RWPE1 (cell line): ENCODE measurements around the gene ISX.

Experiments
- CTCF ChIA-PET: fragments of 350-600 bp; sonication (Branson Sonifier 250); formaldehyde crosslinking; extraction: SDS; loops from one replicate; lab custom pipeline; 2021; lab: Yijun Ruan, JAX
- POLR2A ChIA-PET: fragments of 400-600 bp; formaldehyde crosslinking; extraction: SDS; loops from one replicate; lab custom pipeline; 2020; ENCODE audit warnings: antibody characterized with exemption; ENCODE audit not compliant: low non-redundant PET; lab: Yijun Ruan, JAX
- DNase-seq: peaks from one replicate; pipeline ENCODE4 v3.0.0; 2012; ENCODE audit warnings: low spot score
- H3K27ac ChIP-seq: fragments of 450-650 bp; 2 replicates; pipeline ENCODE4 v1.5.1; 2017
- TF ChIP-seq, protein P1 (sequence below): fragments of 450-650 bp; conservative IDR thresholded peaks from 2 replicates; pipeline ENCODE4 v1.5.1; 2017; ENCODE audit warnings: low read depth, mild to moderate bottlenecking

Gene ISX

DNA sequence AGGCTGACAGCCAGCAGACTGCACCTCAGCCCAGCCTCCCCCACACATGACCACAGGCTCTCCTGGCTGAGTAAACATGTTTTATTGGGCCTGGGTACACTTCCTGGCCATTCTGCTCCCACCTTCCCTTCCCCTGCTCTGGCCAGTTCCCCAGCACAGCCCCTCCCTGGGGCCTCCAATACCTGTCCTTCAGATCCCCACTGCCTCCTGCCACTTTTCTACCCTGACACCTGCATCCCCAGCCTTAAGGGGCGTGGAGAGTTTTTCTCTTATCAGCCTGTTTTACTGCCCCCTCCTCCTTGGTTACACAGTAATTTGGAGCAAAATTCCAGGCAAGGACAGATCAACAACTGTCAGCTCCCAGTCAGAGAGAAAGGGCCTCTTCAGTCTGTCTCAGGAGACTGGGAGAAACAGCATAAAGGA is at the start of gene ISX:
TSS of gene ISX (plus strand) at position 363 of the 423 bp plus-strand sequence. CDS start 930 bp downstream, outside the sequence.
- ChIA-PET CTCF (no interaction called here), POLR2A (no interaction called here)

DNA sequence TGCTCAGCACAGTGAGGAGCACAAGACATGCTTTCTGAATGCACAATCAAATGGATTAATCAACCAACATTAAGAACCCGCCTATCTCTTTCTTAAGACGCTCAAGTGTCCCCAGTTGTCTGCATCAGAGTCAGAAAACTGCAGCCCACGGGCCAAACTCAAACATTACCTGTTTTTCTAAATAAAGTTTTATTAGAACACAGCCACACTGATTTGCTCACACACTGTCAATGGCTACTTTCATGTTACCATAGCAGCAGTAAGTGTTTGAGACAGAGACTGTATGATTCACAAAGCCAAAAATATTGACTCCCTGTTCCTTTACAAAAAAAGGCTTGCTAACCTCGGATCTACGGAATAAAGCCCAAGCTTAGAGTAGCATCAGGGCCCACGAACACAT is 49.0 kb upstream of the ISX start:
- TF ChIP-seq, protein P1, sequence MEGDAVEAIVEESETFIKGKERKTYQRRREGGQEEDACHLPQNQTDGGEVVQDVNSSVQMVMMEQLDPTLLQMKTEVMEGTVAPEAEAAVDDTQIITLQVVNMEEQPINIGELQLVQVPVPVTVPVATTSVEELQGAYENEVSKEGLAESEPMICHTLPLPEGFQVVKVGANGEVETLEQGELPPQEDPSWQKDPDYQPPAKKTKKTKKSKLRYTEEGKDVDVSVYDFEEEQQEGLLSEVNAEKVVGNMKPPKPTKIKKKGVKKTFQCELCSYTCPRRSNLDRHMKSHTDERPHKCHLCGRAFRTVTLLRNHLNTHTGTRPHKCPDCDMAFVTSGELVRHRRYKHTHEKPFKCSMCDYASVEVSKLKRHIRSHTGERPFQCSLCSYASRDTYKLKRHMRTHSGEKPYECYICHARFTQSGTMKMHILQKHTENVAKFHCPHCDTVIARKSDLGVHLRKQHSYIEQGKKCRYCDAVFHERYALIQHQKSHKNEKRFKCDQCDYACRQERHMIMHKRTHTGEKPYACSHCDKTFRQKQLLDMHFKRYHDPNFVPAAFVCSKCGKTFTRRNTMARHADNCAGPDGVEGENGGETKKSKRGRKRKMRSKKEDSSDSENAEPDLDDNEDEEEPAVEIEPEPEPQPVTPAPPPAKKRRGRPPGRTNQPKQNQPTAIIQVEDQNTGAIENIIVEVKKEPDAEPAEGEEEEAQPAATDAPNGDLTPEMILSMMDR: no peak
- no peak for DNase-seq
- POLR2A ChIA-PET: no interaction called here
- CTCF ChIA-PET: no interaction called here
- H3K27ac ChIP-seq: no peak overlapping the region

More for the DNA sequence above, at the start of gene ISX:
- H3K27ac ChIP-seq: no peak within 1 kb of the TSS
- TF ChIP-seq, protein P1: no peak
- no peak for DNase-seq

DNA sequence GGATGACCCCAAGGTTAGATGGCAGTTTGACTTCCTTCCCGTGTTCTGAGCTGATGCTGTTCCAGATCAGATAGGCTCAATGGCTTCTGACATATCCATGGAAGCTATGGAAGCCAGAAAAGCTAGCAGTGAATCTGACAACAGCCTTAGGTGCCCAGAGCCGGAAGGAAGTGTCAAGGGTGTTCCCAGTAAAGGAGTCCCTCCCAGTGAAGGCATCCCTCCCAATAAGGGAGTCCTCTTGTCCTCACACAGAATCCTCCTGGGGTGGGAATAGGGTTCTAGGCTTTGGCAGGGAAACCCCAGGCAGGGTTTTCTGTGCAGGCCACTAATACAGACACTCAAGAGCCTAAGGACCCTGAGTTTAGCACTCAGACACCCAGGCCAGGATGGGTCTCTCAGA is 47.0 kb upstream of the ISX start:
- DNase-seq: no peak
- H3K27ac ChIP-seq: no peak overlapping the region
- CTCF ChIA-PET: no interaction called here
- TF ChIP-seq, protein P1: no peak
- POLR2A ChIA-PET: interaction anchor here (0.5 kb wide), 1 partner anchor 1715 kb away, joined by 3 read pairs; no protein-coding TSS in a partner anchor

DNA sequence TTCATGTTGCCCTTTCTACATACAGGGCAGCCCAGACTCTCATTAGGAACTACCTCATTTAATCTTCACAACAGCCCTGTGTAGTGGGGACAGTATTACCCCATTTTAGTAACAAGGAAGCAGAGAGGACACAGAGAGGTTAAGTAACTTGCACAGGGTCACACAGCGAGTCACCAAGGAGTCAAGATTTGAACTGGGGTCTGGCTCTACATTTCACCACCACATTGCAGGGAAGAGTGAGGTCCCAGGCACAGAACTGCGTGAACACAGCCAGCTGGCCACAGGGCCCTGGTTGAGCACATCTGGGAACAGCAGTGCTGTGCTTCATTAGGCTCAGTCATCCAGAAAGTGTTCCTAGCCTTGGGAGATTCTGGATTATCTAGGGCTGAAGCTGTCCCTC is 45.4 kb upstream of the ISX start:
- TF ChIP-seq, protein P1: no peak
- DNase-seq: no peak
- H3K27ac ChIP-seq: no peak overlapping the region
- POLR2A ChIA-PET: no interaction called here
- CTCF ChIA-PET: no interaction called here

DNA sequence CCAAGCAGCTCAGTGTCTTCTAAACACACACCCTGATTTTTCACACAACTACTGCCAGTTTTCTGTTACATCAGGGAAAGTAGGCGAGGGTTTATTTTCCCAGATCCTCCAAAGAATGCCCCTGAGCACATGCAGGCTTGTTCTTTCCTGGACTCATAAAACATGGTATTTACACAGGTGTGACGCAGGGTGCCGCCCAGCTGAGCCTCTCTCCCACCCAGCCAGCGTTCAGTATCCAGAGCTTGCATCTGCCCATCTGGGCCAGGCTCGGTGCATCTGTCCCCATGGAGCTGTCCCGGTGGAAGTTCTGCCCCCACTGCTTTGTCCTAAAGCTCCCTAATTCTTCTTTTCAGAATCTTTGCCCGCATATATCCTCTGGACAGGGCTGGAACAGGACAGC is 44.8 kb upstream of the ISX start:
- no peak overlapping the region for H3K27ac ChIP-seq
- ChIA-PET POLR2A (no interaction called here), CTCF (no interaction called here)
- TF ChIP-seq, protein P1: no peak
- DNase-seq: no peak

DNA sequence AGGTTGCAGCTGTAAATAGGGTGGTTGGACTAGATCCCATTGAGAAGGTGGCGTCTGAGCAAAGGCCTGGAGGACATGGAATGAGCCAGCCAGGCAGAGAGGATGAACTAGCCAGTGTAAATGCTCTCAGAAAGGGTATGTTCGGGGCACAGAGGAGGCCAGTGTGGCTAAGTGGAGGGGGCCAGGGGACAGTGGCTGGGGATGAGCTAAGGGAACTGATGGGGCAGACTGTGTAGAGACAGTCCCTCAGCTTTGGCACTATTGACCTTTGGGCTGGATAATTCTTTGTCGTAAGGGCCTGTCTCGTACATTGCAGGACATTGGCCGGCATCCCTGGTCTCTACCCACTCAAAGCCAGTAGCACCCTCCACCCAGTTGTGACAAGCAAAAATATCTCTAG is 43.7 kb upstream of the ISX start:
- TF ChIP-seq, protein P1: no peak
- no peak for DNase-seq
- POLR2A ChIA-PET: no interaction called here
- no peak overlapping the region for H3K27ac ChIP-seq
- CTCF ChIA-PET: no interaction called here
